ENCODE measurements around the gene GGT6. TPM values are rescaled to one million over a fixed set of nuclear protein-coding genes. Genes with fewer than 3 reads are reported as not detected.

Gene GGT6
- total and polyA plus RNA-seq, 2 of the 13 experiments (the other 11 are each of a cell fraction or from before 2014, with no cell fraction given), result 0.16 to 0.80 TPM

DNA sequence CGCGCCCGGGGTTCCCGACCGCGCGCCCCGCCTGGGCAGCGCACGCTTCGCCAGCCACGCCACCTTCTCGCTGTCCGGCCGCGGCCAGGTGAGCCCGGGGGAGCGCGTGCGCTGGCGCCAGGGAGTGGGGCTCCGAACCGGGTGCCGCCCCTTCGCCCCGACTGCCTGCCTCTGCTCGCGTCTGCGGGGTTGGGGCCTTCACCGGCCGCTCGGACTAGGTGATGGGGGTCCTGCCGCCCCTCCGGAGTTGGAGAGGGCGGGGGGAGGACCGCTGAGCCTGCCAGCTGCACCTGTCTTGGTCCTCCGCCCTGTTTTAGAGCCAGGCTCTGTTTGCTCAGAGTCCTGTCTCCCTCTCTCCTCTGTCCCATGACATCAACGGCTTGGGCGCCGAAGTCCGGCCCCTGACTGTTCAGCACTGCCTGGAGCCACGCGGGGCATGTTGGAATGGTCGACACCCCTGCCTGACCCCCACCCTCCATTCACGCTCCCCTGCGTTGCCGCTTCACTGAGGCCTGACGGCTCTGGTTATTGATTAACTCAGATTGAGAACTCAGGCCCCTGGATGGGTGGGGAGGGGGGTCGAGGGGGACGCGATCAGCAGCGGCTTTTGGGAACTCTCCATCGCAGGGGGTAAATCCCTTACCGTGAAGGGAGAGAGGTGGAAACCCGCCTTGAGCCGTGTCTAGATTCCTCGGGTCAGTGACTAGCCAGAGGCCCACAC lies 24.7 kb upstream of the GGT6 start (continued):
- TF ChIP-seq, protein P1, sequence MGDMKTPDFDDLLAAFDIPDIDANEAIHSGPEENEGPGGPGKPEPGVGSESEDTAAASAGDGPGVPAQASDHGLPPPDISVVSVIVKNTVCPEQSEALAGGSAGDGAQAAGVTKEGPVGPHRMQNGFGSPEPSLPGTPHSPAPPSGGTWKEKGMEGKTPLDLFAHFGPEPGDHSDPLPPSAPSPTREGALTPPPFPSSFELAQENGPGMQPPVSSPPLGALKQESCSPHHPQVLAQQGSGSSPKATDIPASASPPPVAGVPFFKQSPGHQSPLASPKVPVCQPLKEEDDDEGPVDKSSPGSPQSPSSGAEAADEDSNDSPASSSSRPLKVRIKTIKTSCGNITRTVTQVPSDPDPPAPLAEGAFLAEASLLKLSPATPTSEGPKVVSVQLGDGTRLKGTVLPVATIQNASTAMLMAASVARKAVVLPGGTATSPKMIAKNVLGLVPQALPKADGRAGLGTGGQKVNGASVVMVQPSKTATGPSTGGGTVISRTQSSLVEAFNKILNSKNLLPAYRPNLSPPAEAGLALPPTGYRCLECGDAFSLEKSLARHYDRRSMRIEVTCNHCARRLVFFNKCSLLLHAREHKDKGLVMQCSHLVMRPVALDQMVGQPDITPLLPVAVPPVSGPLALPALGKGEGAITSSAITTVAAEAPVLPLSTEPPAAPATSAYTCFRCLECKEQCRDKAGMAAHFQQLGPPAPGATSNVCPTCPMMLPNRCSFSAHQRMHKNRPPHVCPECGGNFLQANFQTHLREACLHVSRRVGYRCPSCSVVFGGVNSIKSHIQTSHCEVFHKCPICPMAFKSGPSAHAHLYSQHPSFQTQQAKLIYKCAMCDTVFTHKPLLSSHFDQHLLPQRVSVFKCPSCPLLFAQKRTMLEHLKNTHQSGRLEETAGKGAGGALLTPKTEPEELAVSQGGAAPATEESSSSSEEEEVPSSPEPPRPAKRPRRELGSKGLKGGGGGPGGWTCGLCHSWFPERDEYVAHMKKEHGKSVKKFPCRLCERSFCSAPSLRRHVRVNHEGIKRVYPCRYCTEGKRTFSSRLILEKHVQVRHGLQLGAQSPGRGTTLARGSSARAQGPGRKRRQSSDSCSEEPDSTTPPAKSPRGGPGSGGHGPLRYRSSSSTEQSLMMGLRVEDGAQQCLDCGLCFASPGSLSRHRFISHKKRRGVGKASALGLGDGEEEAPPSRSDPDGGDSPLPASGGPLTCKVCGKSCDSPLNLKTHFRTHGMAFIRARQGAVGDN (CRISPR knock-in tag; IDR thresholded peaks at IDR 0.05), result peak; percentile 39
- TF ChIP-seq DMAP1 (CRISPR knock-in tag; IDR thresholded peaks at IDR 0.05) (no peak), ZBTB44 (CRISPR knock-in tag; IDR thresholded peaks at IDR 0.05) (no peak), KLF12 (CRISPR knock-in tag; IDR thresholded peaks at IDR 0.05; ENCODE audit: borderline replicate concordance) (no peak), HNF1A (IDR thresholded peaks at IDR 0.05; ENCODE audit: low read depth) (peak; percentile 63), HNF1A (CRISPR knock-in tag; IDR thresholded peaks at IDR 0.05; ENCODE audit: borderline replicate concordance) (peak; percentile 82; the same call in 1 of the 2 replicates), RBFOX2 (IDR thresholded peaks at IDR 0.05; ENCODE audit: low read depth, low read length) (0 out of 2 replicates have a peak, but pooled peaks have one; percentile 26), ADNP (CRISPR knock-in tag; IDR thresholded peaks at IDR 0.05) (no peak), ZNF747 (CRISPR knock-in tag; IDR thresholded peaks at IDR 0.05; ENCODE audit: borderline replicate concordance) (no peak), FOSL2 (CRISPR knock-in tag; IDR thresholded peaks at IDR 0.05) (no peak), ZNF343 (CRISPR knock-in tag; IDR thresholded peaks at IDR 0.05) (0 out of 2 replicates have a peak, but pooled peaks have one; percentile 39), ZNF563 (CRISPR knock-in tag; IDR thresholded peaks at IDR 0.05) (0 out of 2 replicates have a peak, but pooled peaks have one; percentile 25), ZBTB7A (CRISPR knock-in tag; IDR thresholded peaks at IDR 0.05) (no peak), ZNF484 (CRISPR knock-in tag; IDR thresholded peaks at IDR 0.05; ENCODE audit: borderline replicate concordance, low read depth) (no peak), ZSCAN12 (CRISPR knock-in tag; IDR thresholded peaks at IDR 0.05) (no peak), CENPBD1 (CRISPR knock-in tag; IDR thresholded peaks at IDR 0.05; ENCODE audit: borderline replicate concordance, low read depth) (no peak), MBNL3 (CRISPR knock-in tag; conservative IDR thresholded peaks at IDR 0.05) (no peak), ZNF264 (CRISPR knock-in tag; IDR thresholded peaks at IDR 0.05) (no peak)
